NOMO-1 treated with DMSO at 0.1 percent for 48 hours (cell line): ENCODE measurements around the gene SIPA1L3.

ENCODE experiments used
- DNase-seq: peaks from one replicate; lab custom pipeline; 2025; ENCODE audit not compliant: unreplicated experiment; lab: John Stamatoyannopoulos, UW

Gene SIPA1L3

DNA sequence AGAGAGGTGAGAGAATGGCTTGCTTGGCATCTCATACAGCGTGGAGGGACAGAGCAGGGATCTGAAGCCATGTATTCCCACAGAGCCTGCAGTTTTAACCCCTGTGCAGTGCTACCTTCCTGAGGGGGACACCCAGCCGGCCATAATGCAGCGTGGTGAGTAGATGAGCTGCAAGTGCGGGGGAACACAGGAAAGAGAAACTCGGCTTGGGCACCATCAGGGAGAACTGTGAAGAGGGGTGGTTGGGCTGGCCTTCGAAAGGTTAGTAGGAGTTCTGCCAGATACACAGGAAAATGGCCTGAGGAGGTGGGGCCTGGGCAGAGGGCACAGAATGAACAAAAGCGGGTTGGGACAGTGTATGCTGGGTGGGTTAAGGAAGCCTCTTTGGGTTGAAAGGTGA is 88.3 kb downstream of the SIPA1L3 start:
- no peak for DNase-seq

DNA sequence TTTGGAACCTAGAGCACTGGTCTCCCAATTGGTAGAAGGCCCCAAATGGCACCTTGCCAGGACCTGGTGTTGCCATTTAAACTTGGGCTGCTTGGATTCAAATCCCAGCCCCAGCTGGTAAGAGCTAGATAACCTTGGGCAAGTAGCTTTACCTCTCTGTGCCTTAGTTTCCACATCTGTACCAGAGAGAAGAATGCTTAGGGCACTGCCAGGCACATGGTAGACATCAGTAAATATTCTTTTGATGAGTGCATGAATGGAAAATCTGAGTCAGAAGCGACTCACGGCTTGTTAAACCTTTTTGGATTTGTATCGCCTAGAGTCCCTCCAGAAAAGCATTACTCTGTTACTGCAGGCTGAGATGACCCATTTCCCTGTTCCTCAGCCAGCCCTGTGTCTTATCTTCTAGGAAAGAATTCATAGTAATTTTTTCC is 90.9 kb downstream of the SIPA1L3 start:
- DNase-seq = no peak

DNA sequence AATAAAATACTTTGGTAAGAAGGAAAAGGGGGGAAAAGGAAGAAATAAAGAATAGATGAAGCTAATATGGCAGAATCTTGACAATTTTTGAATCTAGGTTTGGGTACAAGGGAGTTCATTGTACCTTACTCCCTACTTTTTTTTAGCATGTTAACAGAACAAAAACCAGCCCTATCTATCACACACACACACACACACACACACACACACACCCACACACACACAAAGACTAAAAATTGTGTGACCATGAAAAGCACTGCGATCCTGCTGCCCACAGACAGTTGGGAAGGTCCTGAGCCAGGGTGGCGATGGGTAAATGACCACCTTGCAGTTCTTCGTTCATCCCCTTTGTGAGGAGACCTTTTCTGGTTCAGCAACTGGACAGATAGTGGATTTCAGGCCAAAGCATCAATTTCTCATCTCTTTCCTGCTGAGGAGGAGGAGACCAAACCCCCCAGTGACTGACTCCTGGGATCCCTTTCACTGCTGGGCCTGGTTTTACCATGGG is 91.8 kb downstream of the SIPA1L3 start:
- DNase-seq = no peak

GRCh38 chr19:37999309-38000213 is 92.6 kb downstream of the SIPA1L3 start:
- no peak for DNase-seq

GRCh38 chr19:38001158-38001781 is 94.3 kb downstream of the SIPA1L3 start:
- no peak for DNase-seq

- DNase-seq = no peak
Observed at GRCh38 chr19:38003438-38004185, 96.6 kb downstream of the SIPA1L3 start.

DNA sequence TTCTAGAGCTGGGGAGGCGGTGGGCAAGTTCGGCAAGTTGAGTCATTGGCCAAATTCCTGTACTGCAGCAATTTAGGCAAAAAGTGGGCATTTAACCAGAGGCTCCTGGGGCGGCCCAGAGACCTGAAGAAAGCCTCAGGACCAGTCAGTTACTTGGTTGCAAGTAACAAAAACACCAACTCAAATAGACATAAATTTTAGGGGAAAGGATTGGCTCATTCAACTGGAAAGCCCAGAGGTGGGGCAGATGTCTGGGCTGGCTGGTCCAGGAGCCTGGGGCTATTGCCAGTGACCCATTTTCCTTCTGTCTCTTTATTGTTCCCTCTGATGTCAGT is 97.1 kb downstream of the SIPA1L3 start:
- no peak for DNase-seq

GRCh38 chr19:38004521-38005223 is 97.7 kb downstream of the SIPA1L3 start:
- DNase-seq = peak; percentile 33

- no peak for DNase-seq
Observed at GRCh38 chr19:38005224-38005614, 98.2 kb downstream of the SIPA1L3 start.

GRCh38 chr19:38006361-38007045 is 99.5 kb downstream of the SIPA1L3 start:
- DNase-seq = no peak

DNA sequence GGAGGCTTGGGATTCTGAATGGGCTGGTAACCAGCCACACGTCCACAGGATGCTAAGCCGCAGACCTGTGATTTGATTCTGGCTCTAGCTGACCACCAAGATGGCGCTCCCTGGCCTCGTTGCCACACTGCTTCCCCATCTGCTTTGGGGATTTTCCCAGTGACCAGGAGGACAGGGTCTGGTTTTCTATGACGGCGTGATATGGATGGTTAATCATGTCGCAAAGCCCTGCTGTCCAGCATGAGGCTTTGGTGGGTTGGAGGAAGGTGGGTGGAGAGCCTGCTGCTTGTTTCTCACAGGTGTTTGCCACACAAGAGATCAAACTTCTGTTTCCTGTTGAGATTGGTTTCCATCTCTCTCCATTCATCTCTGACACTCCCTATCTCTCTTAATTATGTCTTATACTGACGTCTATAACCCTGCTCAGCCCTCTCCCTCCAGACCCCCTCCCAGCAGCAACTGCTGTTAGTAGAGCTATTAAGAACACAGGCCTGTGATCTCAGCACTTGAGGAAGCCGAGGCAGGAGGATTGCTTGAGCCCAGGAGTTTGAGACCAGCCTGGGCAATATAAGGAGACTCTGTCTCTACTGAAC is 102.7 kb downstream of the SIPA1L3 start:
- no peak for DNase-seq

- no peak for DNase-seq
Observed at GRCh38 chr19:38011426-38011825, 104.4 kb downstream of the SIPA1L3 start.

GRCh38 chr19:38012290-38012689 is 105.3 kb downstream of the SIPA1L3 start:
- no peak for DNase-seq

- DNase-seq = no peak
Observed at GRCh38 chr19:38012944-38013343, 105.9 kb downstream of the SIPA1L3 start.

- DNase-seq = no peak
Observed at GRCh38 chr19:38013913-38014580, 107.0 kb downstream of the SIPA1L3 start.

DNA sequence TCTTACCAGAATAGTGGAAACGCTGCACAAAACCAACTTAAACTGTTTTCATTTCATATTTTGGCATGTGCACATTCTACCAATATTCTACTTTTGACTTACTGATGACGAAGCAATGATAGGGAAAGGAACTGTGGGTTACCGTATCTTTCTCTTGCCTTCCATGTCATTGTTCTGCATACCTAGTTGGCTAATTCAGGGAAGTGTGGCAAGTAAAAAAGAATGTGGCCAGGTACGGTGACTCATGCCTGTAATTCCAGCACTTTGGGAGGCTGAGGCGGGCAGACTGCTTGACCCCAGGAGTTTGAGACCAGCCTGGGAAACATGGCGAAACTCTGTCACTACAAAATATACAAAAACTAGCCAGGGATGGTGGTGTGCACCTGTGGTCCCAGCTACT is 108.2 kb downstream of the SIPA1L3 start:
- DNase-seq = no peak

- no peak for DNase-seq
Observed at GRCh38 chr19:38015761-38016160, 108.8 kb downstream of the SIPA1L3 start.

DNA sequence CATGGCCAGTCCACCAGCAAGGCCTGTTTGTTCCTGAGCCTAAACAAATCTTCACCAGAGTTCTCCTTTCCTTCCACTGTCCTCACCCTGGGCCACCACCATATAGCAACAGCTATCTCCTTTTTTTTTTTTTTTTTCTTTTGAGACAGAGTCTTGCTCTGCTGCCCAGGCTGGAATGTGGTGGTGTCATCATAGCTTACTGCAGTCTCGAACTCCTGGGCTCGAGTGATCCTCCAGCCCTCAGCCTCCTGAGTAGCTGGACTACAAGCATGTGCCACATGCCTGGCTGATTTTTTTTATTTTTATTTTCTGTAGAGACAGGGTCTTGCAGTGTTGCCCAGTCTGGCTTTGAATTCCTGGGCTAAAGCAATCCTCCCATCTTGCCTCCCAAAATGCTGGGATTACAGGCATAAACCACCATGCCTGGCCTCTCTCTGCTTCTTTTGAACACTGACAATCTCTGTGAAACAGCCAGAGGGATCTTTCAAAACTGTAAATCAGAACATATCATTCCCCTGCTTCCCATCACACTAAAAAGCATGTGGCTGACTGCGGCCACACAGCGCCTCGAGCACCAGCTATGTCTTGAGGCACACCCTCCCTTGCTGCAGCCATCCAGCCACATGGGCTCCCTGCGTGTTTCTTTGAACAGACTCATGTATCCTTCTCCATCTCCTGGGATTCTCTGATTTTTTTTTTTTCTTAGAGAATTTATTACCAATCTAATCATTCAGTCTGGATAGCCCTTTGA is 110.6 kb downstream of the SIPA1L3 start:
- no peak for DNase-seq
